A549 (cell line): ENCODE measurements around the gene SYCP2. TPM values are rescaled to one million over a fixed set of nuclear protein-coding genes. Genes with fewer than 3 reads are reported as not detected.

Experiments
- ATAC-seq, 2 experiments: fragments of 200-7000 bp in 1 of 2; fragments of >200 bp in 1 of 2; cut with Nextera tagmentation in 1 of 2; cut with Tn5 transposase in 1 of 2; 3 replicates each; pipeline versions ENCODE4 v1.8.0 to v1.9.1; 2018 to 2020; ENCODE audit warnings: mild to moderate bottlenecking in 1 of 2, moderate library complexity in 1 of 2
- CTCF ChIA-PET: fragments of 300-600 bp; sonication (Branson Sonifier 250); formaldehyde crosslinking; extraction: SDS; loops from one replicate; lab custom pipeline; 2021; ENCODE audit warnings: antibody characterized with exemption, inconsistent platforms; lab: Yijun Ruan, JAX
- POLR2A ChIA-PET: fragments of 350-600 bp; formaldehyde crosslinking; extraction: SDS; loops from one replicate; lab custom pipeline; 2021; ENCODE audit warnings: antibody characterized with exemption, inconsistent platforms; lab: Yijun Ruan, JAX
- DNase-seq, 2 experiments: peaks; one replicate each; pipeline versions ENCODE4 v3.0.0 to v3.0.0-alpha.2; 2011 to 2016; ENCODE audit warnings: low read depth in 1 of 2, low spot score in 1 of 2
- FAIRE-seq: peaks from 2 replicates; lab custom pipeline; 2011; peaks lifted over from hg19 to GRCh38; lab: Jason Lieb, UNC
- H3K27ac ChIP-seq, 2 experiments: fragments of >200 bp; sonication (Bioruptor Twin); formaldehyde crosslinking; 3 replicates each; pipeline ENCODE4 v1.5.1; 2016 to 2017
- H3K4me1 ChIP-seq: fragments of >200 bp; sonication (Bioruptor Twin); formaldehyde crosslinking; 3 replicates; pipeline ENCODE4 v1.6.1; 2016
- H3K4me2 ChIP-seq: fragments of >200 bp; sonication (Bioruptor Twin); formaldehyde crosslinking; 3 replicates; pipeline ENCODE4 v1.6.1; 2016
- H3K4me3 ChIP-seq: fragments of >200 bp; sonication (Bioruptor Twin); formaldehyde crosslinking; 3 replicates; pipeline ENCODE4 v1.5.1; 2016
- H3K9me3 ChIP-seq: fragments of >200 bp; sonication (Bioruptor Twin); formaldehyde crosslinking; 3 replicates; pipeline ENCODE4 v1.6.1; 2016
- BHLHE40 ChIP-seq: IDR thresholded peaks from 2 replicates; pipeline ENCODE4 v1.6.1; 2012; ENCODE audit warnings: low read depth, low read length, inconsistent platforms
- CBX2 ChIP-seq: fragments of 200-600 bp; sonication (generic); IDR thresholded peaks from 2 replicates; pipeline ENCODE4 v1.6.1; 2016; ENCODE audit warnings: low read depth, mild to moderate bottlenecking, borderline replicate concordance
- CHD2 ChIP-seq: fragments of 150-350 bp; IDR thresholded peaks from 2 replicates; pipeline ENCODE4 v1.6.1; 2014; ENCODE audit warnings: low read length; ENCODE audit not compliant: partially characterized antibody
- CHD4 ChIP-seq: fragments of 200-600 bp; sonication (generic); IDR thresholded peaks from 2 replicates; pipeline ENCODE4 v1.6.1; 2016; ENCODE audit warnings: antibody characterized with exemption, mild to moderate bottlenecking, borderline replicate concordance
- EP300 ChIP-seq, 2 experiments: fragments of >200 bp; sonication (Bioruptor Twin); formaldehyde crosslinking; IDR thresholded peaks; 2 replicates in 1 of 2; 3 replicates in 1 of 2; pipeline ENCODE4 v1.6.1; 2016 to 2017
- FOXS1 ChIP-seq: fragments of 250-450 bp; sonication (Bioruptor Pico); IDR thresholded peaks from 2 replicates; pipeline ENCODE4 v1.5.0; 2020; ENCODE audit warnings: mild to moderate bottlenecking, moderate library complexity
- GATA3 ChIP-seq: IDR thresholded peaks from 2 replicates; pipeline ENCODE4 v1.6.1; 2012; ENCODE audit warnings: borderline replicate concordance
- HEYL ChIP-seq: fragments of 250-450 bp; sonication (Bioruptor Pico); IDR thresholded peaks from 2 replicates; pipeline ENCODE4 v1.8.0; 2021; ENCODE audit warnings: mild to moderate bottlenecking, moderate library complexity
- MAFK ChIP-seq: fragments of 450-650 bp; IDR thresholded peaks from 2 replicates; pipeline ENCODE4 v1.6.1; 2014; ENCODE audit not compliant: partially characterized antibody
- MYC ChIP-seq: IDR thresholded peaks from 2 replicates; pipeline ENCODE4 v1.6.1; 2012; ENCODE audit warnings: mild to moderate bottlenecking, inconsistent platforms, low read length, improper control_type of control experiment, borderline replicate concordance
- NFE2L2 ChIP-seq: fragments of 150-350 bp; conservative IDR thresholded peaks from 2 replicates; pipeline ENCODE4 v1.6.1; 2014; ENCODE audit warnings: low read length
- NPAS2 ChIP-seq: fragments of 250-450 bp; sonication (Bioruptor Pico); IDR thresholded peaks from 2 replicates; pipeline ENCODE4 v1.8.0; 2022; ENCODE audit warnings: mild to moderate bottlenecking, moderate library complexity, borderline replicate concordance
- NR3C1 ChIP-seq: fragments of >200 bp; sonication (Bioruptor Twin); formaldehyde crosslinking; IDR thresholded peaks from 3 replicates; pipeline ENCODE4 v1.6.1; 2017
- PHF8 ChIP-seq: fragments of 200-600 bp; sonication (generic); IDR thresholded peaks from 2 replicates; pipeline ENCODE4 v1.6.1; 2016; ENCODE audit warnings: low read depth, mild to moderate bottlenecking, antibody characterized with exemption, moderate library complexity, borderline replicate concordance
- POLR2A ChIP-seq: IDR thresholded peaks from 2 replicates; pipeline ENCODE4 v1.6.1; 2012; ENCODE audit warnings: mild to moderate bottlenecking, low read length
- RARB ChIP-seq: fragments of 250-450 bp; sonication (Bioruptor Pico); IDR thresholded peaks from 2 replicates; pipeline ENCODE4 v1.8.0; 2021; ENCODE audit warnings: mild to moderate bottlenecking, moderate library complexity
- RCOR1 ChIP-seq: fragments of 150-350 bp; IDR thresholded peaks from 2 replicates; pipeline ENCODE4 v1.6.1; 2014; ENCODE audit warnings: antibody characterized with exemption, low read length, low read depth
- RFX5 ChIP-seq: fragments of 450-650 bp; IDR thresholded peaks from 2 replicates; pipeline ENCODE4 v1.7.1; 2014; ENCODE audit warnings: antibody characterized with exemption, mild to moderate bottlenecking, moderate library complexity
- SMC3 ChIP-seq: fragments of >200 bp; sonication (Bioruptor Twin); formaldehyde crosslinking; IDR thresholded peaks from 3 replicates; pipeline ENCODE4 v1.6.1; 2018; ENCODE audit warnings: inconsistent platforms
- SREBF2 ChIP-seq: fragments of 450-650 bp; IDR thresholded peaks from 2 replicates; pipeline ENCODE4 v1.6.1; 2014; ENCODE audit warnings: mild to moderate bottlenecking, moderate library complexity
- TFCP2L1 ChIP-seq: fragments of 250-450 bp; sonication (Bioruptor Pico); IDR thresholded peaks from 2 replicates; pipeline ENCODE4 v1.5.0; 2021; ENCODE audit warnings: mild to moderate bottlenecking
- TP53 ChIP-seq: fragments of 250-450 bp; sonication (Bioruptor Pico); IDR thresholded peaks from 2 replicates; pipeline ENCODE4 v1.5.0; 2021; ENCODE audit warnings: mild to moderate bottlenecking, moderate library complexity
- ZNF302 ChIP-seq: fragments of 250-450 bp; sonication (Bioruptor Pico); IDR thresholded peaks from 2 replicates; pipeline ENCODE4 v1.9.0; 2021; ENCODE audit warnings: inconsistent platforms, mild to moderate bottlenecking, moderate library complexity
- WGBS: methylation state at CpG from one replicate; pipeline ENCODE4 v1.1.6; 2017; ENCODE audit errors: missing lambda C conversion rate; 5-methylcytosine and 5-hydroxymethylcytosine counted together
- polyA plus RNA-seq, 4 experiments: library from polyadenylated mRNA; depleted of rRNA in 3 of 4; stranded (reverse); fragments of >200 nt; fragmentation: RNase III in 1 of 4; extraction: RNeasy Plus Mini Kit Qiagen cat#74134 plus additional on column Dnase treatment in 1 of 4; gene quantifications; 2 replicates in 3 of 4; 3 replicates in 1 of 4; pipeline ENCODE4 v1.2.3, GENCODE V29; 2011 to 2017
- TF ChIP-seq, protein P1 (sequence below): fragments of 200-600 bp; sonication (generic); IDR thresholded peaks from 2 replicates; pipeline ENCODE4 v1.6.1; 2016; ENCODE audit warnings: antibody characterized with exemption, mild to moderate bottlenecking, moderate library complexity
- TF ChIP-seq, protein P2 (sequence below): fragments of >200 bp; sonication (Bioruptor Twin); formaldehyde crosslinking; IDR thresholded peaks from 2 replicates; pipeline ENCODE4 v1.6.1; 2016
- TF ChIP-seq, protein P3 (sequence below): IDR thresholded peaks from 2 replicates; pipeline ENCODE4 v1.6.1; 2012
- TF ChIP-seq, protein P4 (sequence below): fragments of 450-650 bp; IDR thresholded peaks from 2 replicates; pipeline ENCODE4 v1.6.1; 2014; ENCODE audit warnings: antibody characterized with exemption
- TF ChIP-seq, protein P5 (sequence below): fragments of >200 bp; sonication (Bioruptor Twin); formaldehyde crosslinking; IDR thresholded peaks from 3 replicates; pipeline ENCODE4 v1.6.1; 2016

SYCP2 gene
- polyA plus RNA-seq, 2 of the 4 experiments (the other 2 are of a cell fraction), result 0.52 to 2.1 TPM

DNA sequence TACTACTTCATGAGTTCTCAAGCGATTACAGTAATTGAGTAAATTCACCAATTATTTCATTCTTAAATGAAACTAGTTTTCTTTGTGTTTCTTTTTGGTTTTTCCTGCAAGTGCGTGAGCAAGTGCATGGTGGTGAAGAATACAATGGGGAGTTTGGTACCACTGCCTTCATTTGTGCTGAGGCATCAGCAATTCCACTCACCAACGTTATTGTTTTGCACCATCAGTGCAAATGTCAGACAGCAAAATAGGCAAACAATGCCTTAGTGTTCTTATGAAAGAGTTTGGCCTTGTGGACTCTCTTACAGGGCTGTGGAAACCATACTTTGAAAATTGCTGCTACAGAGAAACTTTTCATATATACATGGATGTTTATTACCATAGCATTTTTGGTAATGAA lies 33.0 kb upstream of the SYCP2 start:
- WGBS, result 61% methylated on average over 3 of the region's 3 CpGs
- Histone ChIP-seq H3K4me1 (no peaks in the 10 kb centered on the region), H3K27ac (no peak overlapping the region), H3K9me3 (no peaks in the 10 kb centered on the region), H3K4me2 (no peak overlapping the region), H3K4me3 (no peak overlapping the region)
- ChIA-PET POLR2A (no interaction called here), CTCF (no interaction called here)
- TF ChIP-seq, protein P1, sequence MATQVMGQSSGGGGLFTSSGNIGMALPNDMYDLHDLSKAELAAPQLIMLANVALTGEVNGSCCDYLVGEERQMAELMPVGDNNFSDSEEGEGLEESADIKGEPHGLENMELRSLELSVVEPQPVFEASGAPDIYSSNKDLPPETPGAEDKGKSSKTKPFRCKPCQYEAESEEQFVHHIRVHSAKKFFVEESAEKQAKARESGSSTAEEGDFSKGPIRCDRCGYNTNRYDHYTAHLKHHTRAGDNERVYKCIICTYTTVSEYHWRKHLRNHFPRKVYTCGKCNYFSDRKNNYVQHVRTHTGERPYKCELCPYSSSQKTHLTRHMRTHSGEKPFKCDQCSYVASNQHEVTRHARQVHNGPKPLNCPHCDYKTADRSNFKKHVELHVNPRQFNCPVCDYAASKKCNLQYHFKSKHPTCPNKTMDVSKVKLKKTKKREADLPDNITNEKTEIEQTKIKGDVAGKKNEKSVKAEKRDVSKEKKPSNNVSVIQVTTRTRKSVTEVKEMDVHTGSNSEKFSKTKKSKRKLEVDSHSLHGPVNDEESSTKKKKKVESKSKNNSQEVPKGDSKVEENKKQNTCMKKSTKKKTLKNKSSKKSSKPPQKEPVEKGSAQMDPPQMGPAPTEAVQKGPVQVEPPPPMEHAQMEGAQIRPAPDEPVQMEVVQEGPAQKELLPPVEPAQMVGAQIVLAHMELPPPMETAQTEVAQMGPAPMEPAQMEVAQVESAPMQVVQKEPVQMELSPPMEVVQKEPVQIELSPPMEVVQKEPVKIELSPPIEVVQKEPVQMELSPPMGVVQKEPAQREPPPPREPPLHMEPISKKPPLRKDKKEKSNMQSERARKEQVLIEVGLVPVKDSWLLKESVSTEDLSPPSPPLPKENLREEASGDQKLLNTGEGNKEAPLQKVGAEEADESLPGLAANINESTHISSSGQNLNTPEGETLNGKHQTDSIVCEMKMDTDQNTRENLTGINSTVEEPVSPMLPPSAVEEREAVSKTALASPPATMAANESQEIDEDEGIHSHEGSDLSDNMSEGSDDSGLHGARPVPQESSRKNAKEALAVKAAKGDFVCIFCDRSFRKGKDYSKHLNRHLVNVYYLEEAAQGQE, result no peak
- TF ChIP-seq, protein P2, sequence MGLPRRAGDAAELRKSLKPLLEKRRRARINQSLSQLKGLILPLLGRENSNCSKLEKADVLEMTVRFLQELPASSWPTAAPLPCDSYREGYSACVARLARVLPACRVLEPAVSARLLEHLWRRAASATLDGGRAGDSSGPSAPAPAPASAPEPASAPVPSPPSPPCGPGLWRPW, result no peak
- TF ChIP-seq MAFK, result no peak
- TF ChIP-seq ZNF302 (CRISPR knock-in tag), result no peak
- TF ChIP-seq, protein P3, sequence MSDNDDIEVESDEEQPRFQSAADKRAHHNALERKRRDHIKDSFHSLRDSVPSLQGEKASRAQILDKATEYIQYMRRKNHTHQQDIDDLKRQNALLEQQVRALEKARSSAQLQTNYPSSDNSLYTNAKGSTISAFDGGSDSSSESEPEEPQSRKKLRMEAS, result no peak
- no peak for TF ChIP-seq EP300 (IDR thresholded peaks at IDR 0.05)
- TF ChIP-seq CBX2, result no peak
- no peak for TF ChIP-seq RFX5
- no peak for TF ChIP-seq FOXS1
- TF ChIP-seq, protein P4, sequence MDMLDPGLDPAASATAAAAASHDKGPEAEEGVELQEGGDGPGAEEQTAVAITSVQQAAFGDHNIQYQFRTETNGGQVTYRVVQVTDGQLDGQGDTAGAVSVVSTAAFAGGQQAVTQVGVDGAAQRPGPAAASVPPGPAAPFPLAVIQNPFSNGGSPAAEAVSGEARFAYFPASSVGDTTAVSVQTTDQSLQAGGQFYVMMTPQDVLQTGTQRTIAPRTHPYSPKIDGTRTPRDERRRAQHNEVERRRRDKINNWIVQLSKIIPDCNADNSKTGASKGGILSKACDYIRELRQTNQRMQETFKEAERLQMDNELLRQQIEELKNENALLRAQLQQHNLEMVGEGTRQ, result no peak
- no peak for TF ChIP-seq RARB (CRISPR knock-in tag)
- TF ChIP-seq RCOR1, result no peak
- no peak for TF ChIP-seq CHD2
- TF ChIP-seq BHLHE40, result no peak
- no peak for TF ChIP-seq TFCP2L1 (CRISPR knock-in tag)
- TF ChIP-seq PHF8, result no peak
- DNase-seq, result no peak
- FAIRE-seq, result no peak
- ATAC-seq, result no peak

DNA sequence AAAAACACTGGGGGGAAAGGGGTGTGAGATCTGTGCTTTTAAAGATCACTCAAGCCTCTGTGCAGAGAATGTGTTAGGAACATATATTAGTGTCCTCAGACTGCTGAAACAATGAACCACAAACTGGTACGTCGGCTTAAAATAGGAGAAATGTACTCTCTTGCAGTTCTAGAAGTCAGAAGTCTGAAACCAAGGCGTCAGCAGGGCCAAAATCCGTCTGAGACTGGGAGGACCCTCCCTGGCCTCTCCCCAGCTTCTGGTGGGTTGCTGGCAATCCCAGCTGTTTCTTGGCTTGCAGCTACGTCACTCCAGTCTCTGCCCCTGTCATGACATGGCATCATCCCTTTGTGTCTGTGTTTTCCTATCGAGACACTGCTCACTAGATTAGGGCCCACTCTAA lies 28.7 kb upstream of the SYCP2 start:
- FAIRE-seq, result no peak
- no peak for ATAC-seq
- H3K4me2 ChIP-seq, result no peak overlapping the region
- WGBS, result 65% methylated on average over 6 of the region's 6 CpGs
- DNase-seq, result no peak
- no peaks in the 10 kb centered on the region for H3K9me3 ChIP-seq
- TF ChIP-seq HEYL (CRISPR knock-in tag) (no peak), EP300 (IDR thresholded peaks at IDR 0.05) (no peak), SMC3 (no peak), FOXS1 (no peak), SREBF2 (no peak), NR3C1 (no peak), NFE2L2 (no peak), CHD4 (no peak), NPAS2 (CRISPR knock-in tag) (no peak), MYC (no peak), POLR2A (no peak), GATA3 (no peak), TP53 (CRISPR knock-in tag) (no peak)
- TF ChIP-seq, protein P5, sequence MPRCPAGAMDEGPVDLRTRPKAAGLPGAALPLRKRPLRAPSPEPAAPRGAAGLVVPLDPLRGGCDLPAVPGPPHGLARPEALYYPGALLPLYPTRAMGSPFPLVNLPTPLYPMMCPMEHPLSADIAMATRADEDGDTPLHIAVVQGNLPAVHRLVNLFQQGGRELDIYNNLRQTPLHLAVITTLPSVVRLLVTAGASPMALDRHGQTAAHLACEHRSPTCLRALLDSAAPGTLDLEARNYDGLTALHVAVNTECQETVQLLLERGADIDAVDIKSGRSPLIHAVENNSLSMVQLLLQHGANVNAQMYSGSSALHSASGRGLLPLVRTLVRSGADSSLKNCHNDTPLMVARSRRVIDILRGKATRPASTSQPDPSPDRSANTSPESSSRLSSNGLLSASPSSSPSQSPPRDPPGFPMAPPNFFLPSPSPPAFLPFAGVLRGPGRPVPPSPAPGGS, result no peak
- TF ChIP-seq, protein P1, result no peak
- H3K27ac ChIP-seq, result no peak overlapping the region
- no peak overlapping the region for H3K4me3 ChIP-seq
- POLR2A ChIA-PET, result no interaction called here
- CTCF ChIA-PET, result interaction anchor here (1.2 kb wide), 1 partner anchor 94 kb away, joined by 3 read pairs; no protein-coding TSS in a partner anchor
- no peaks in the 10 kb centered on the region for H3K4me1 ChIP-seq
